Neutrophil (primary cell): Measurements from ENCODE around the gene RAPGEF2.

Experiments
- H3K27ac ChIP-seq: fragments of 200-600 bp; sonication (generic); 2 replicates; pipeline ENCODE4 v1.5.1; 2016; ENCODE audit warnings: mild to moderate bottlenecking, moderate library complexity
- H3K27me3 ChIP-seq: fragments of 200-600 bp; sonication (generic); 2 replicates; pipeline ENCODE4 v1.6.0; 2016; ENCODE audit warnings: mild to moderate bottlenecking
- H3K36me3 ChIP-seq: fragments of 200-600 bp; sonication (generic); 2 replicates; pipeline ENCODE4 v1.5.1; 2017
- H3K4me1 ChIP-seq, 2 experiments: fragments of 200-600 bp in 1 of 2; sonication (generic) in 1 of 2; 1 replicate in 1 of 2; 2 replicates in 1 of 2; pipeline versions ENCODE4 v1.5.1 to v1.6.1; 2013 to 2016; ENCODE audit warnings: low read depth in 1 of 2, low read length in 1 of 2, mild to moderate bottlenecking in 1 of 2, moderate library complexity in 1 of 2; ENCODE audit not compliant: control insufficient read depth in 1 of 2, insufficient read depth in 1 of 2
- H3K4me3 ChIP-seq, 2 experiments: fragments of 200-600 bp in 1 of 2; sonication (generic) in 1 of 2; 1 replicate in 1 of 2; 2 replicates in 1 of 2; pipeline ENCODE4 v1.5.1; 2013 to 2016; ENCODE audit warnings: low read depth in 1 of 2, low read length in 1 of 2, mild to moderate bottlenecking in 1 of 2, moderate library complexity in 1 of 2
- H3K9me3 ChIP-seq: fragments of 200-600 bp; sonication (generic); 2 replicates; pipeline ENCODE4 v1.5.1; 2016
- CTCF ChIP-seq: fragments of 200-600 bp; sonication (generic); IDR thresholded peaks from 2 replicates; pipeline ENCODE4 v1.5.1; 2016; ENCODE audit warnings: antibody characterized with exemption

RAPGEF2 gene

GRCh38 chr4:159195361-159195769 lies 92.5 kb downstream of the RAPGEF2 start:
- H3K4me1 ChIP-seq: no peaks in the 10 kb centered on the region
- H3K9me3 ChIP-seq: no peaks in the 10 kb centered on the region
- H3K27ac ChIP-seq: no peak overlapping the region
- peaks cover 4% of the 10 kb centered on the region for H3K36me3 ChIP-seq
- TF ChIP-seq CTCF: no peak
- H3K4me3 ChIP-seq: no peak overlapping the region
- no peaks in the 10 kb centered on the region for H3K27me3 ChIP-seq

- TF ChIP-seq CTCF: no peak
- Histone ChIP-seq H3K4me1 (no peaks in the 10 kb centered on the region), H3K9me3 (no peaks in the 10 kb centered on the region), H3K27me3 (no peaks in the 10 kb centered on the region), H3K27ac (no peak overlapping the region), H3K36me3 (peaks cover 4% of the 10 kb centered on the region), H3K4me3 (no peak overlapping the region)
These were observed 94.5 kb downstream of the RAPGEF2 start for GRCh38 chr4:159197260-159197884.

GRCh38 chr4:159197885-159198269 lies 95.0 kb downstream of the RAPGEF2 start:
- Histone ChIP-seq H3K9me3 (no peaks in the 10 kb centered on the region), H3K27me3 (no peaks in the 10 kb centered on the region), H3K4me1 (no peaks in the 10 kb centered on the region), H3K36me3 (peaks cover 4% of the 10 kb centered on the region), H3K4me3 (no peak overlapping the region), H3K27ac (no peak overlapping the region)
- no peak for TF ChIP-seq CTCF

GRCh38 chr4:159199826-159200225 lies 96.9 kb downstream of the RAPGEF2 start:
- no peak overlapping the region for H3K27ac ChIP-seq
- H3K9me3 ChIP-seq: no peaks in the 10 kb centered on the region
- H3K36me3 ChIP-seq: no peaks in the 10 kb centered on the region
- TF ChIP-seq CTCF: no peak
- H3K4me1 ChIP-seq: no peaks in the 10 kb centered on the region
- H3K4me3 ChIP-seq: no peak overlapping the region
- H3K27me3 ChIP-seq: no peaks in the 10 kb centered on the region

GRCh38 chr4:159201168-159201567 lies 98.3 kb downstream of the RAPGEF2 start:
- Histone ChIP-seq H3K27me3 (no peaks in the 10 kb centered on the region), H3K27ac (no peak overlapping the region), H3K9me3 (no peaks in the 10 kb centered on the region), H3K36me3 (no peaks in the 10 kb centered on the region), H3K4me1 (peaks cover 0 to 8% of the 10 kb centered on the region in 2 experiments), H3K4me3 (no peak overlapping the region)
- no peak for TF ChIP-seq CTCF
